Lower leg skin (tissue), 3 donors: ENCODE measurements around the gene ACOT11.

Source experiments
- POLR2A ChIP-seq, 2 donors: fragments of 450-650 bp; IDR thresholded peaks; one replicate each; pipeline ENCODE4 v1.6.1; 2016 to 2017; ENCODE audit warnings: antibody characterized with exemption in 2 of 2, mild to moderate bottlenecking in 1 of 2, moderate library complexity in 1 of 2
- TF ChIP-seq, protein P1 (sequence below), 3 donors: fragments of 450-650 bp; IDR thresholded peaks; one replicate each; pipeline ENCODE4 v1.5.1; 2016; ENCODE audit warnings: antibody characterized with exemption in 3 of 3, mild to moderate bottlenecking in 3 of 3, moderate library complexity in 2 of 3

- TF ChIP-seq, protein P1, sequence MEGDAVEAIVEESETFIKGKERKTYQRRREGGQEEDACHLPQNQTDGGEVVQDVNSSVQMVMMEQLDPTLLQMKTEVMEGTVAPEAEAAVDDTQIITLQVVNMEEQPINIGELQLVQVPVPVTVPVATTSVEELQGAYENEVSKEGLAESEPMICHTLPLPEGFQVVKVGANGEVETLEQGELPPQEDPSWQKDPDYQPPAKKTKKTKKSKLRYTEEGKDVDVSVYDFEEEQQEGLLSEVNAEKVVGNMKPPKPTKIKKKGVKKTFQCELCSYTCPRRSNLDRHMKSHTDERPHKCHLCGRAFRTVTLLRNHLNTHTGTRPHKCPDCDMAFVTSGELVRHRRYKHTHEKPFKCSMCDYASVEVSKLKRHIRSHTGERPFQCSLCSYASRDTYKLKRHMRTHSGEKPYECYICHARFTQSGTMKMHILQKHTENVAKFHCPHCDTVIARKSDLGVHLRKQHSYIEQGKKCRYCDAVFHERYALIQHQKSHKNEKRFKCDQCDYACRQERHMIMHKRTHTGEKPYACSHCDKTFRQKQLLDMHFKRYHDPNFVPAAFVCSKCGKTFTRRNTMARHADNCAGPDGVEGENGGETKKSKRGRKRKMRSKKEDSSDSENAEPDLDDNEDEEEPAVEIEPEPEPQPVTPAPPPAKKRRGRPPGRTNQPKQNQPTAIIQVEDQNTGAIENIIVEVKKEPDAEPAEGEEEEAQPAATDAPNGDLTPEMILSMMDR (IDR thresholded peaks at IDR 0.05), result no peak
- TF ChIP-seq POLR2A (IDR thresholded peaks at IDR 0.05), result no peak
Observed at GRCh38 chr1:54606096-54606989, 58.3 kb downstream of the ACOT11 start.
